Measurements from ENCODE around the gene UBA52.

The UBA52 gene

GRCh38 chr19:18551631-18552030, 20.0 kb upstream of the UBA52 start:
- no peak for DNase-seq (ENCODE audit: extremely low read depth in 1 of 2, low read depth in 1 of 2)

- peak; percentile 95 to 99 for DNase-seq (ENCODE audit: extremely low read depth in 1 of 2, low read depth in 1 of 2)
These were observed 14.1 kb upstream of the UBA52 start, which contains the start of gene KXD1 for GRCh38 chr19:18557411-18558201. KXD1 (plus strand) TSS chr19:18557870; CDS start chr19:18562057, 4,187 bp downstream.

DNA sequence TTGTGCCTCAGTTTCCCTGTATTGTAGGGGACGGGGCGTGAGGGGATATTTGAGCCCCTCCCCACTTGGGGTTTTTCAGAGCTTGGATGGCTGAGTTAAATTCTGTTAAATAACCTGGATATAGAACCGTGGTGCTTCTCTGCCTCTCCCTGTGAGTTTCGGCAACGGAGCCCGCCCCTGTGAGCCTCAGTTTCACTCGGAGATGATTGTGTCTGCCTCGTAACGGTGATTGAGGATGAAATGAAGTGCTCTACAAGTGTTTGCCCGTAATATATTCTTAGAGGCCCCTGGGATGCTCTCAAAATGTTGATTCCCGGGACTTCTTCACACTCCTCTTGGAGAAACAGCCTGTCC, 13.5 kb upstream of the UBA52 start:
- DNase-seq (ENCODE audit: extremely low read depth in 1 of 2, low read depth in 1 of 2): no peak

- DNase-seq (ENCODE audit: extremely low read depth in 1 of 2, low read depth in 1 of 2): no peak
These were observed 13.1 kb upstream of the UBA52 start for GRCh38 chr19:18558604-18559003.

DNA sequence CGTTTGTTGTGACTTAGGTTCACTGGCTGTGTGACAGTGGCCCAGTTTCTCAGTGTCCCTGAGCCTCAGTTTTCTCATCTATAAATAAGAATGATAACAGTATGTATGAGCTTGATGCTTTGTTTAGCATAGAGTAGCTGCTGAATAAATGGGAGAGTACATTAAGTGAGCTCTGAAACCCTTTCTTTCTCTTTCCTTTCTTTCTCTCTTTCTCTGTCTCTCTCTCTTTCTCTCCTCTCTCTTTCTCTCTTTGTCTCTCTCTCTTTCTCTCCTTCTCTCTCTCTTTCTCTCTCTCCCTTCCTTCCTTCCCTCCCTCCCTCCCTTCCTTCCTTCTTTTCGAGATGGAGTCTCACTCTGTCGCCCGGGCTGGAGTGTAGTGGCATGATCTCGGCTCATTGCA, 12.0 kb upstream of the UBA52 start:
- DNase-seq (ENCODE audit: extremely low read depth in 1 of 2, low read depth in 1 of 2): no peak

- DNase-seq (ENCODE audit: extremely low read depth in 1 of 2, low read depth in 1 of 2): no peak
These were observed 9.6 kb upstream of the UBA52 start for GRCh38 chr19:18562086-18562485.

GRCh38 chr19:18566953-18567352, 4.7 kb upstream of the UBA52 start:
- DNase-seq (ENCODE audit: extremely low read depth in 1 of 2, low read depth in 1 of 2): no peak

DNA sequence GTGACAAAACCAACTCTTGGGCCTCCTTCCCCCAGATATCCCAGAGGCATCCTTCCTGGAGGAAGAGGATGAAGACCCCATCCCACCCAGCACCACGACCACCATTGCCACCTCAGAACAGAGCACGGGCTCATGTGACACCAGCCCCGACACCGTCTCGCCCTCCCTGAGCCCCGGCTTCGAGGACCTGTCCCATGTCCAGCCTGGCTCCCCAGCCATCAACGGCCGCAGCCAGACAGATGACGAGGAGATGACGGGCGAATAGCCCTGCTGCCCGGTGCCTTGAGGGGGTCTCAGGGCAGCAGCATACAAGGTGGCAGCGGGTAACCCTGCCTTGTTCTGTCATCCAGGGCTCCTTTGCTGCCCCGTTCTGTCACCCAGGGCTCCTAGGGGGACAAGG, 3.3 kb upstream of the UBA52 start:
- no peak for DNase-seq (ENCODE audit: extremely low read depth in 1 of 2, low read depth in 1 of 2)

DNA sequence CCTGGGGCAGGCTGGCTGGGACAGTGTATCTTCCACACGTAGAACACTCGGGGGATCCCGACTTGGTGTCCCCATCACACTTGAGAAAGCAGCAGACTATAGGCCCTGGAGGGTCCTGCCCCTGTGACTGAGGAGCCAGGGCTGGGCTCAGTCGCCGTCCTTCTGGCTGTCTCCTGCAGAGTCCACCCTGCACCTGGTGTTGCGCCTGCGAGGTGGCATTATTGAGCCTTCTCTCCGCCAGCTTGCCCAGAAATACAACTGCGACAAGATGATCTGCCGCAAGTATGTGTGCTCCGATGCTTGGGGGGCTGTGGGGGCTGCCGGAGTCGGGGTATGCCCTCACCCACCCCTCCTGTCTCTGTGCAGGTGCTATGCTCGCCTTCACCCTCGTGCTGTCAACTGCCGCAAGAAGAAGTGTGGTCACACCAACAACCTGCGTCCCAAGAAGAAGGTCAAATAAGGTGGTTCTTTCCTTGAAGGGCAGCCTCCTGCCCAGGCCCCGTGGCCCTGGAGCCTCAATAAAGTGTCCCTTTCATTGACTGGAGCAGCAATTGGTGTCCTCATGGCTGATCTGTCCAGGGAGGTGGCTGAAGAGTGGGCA, 3.1 kb downstream of the UBA52 start:
- no peak for DNase-seq (ENCODE audit: extremely low read depth in 1 of 2, low read depth in 1 of 2)

- no peak for DNase-seq (ENCODE audit: extremely low read depth in 1 of 2, low read depth in 1 of 2)
These were observed 4.7 kb downstream of the UBA52 start for GRCh38 chr19:18576383-18576782.

DNA sequence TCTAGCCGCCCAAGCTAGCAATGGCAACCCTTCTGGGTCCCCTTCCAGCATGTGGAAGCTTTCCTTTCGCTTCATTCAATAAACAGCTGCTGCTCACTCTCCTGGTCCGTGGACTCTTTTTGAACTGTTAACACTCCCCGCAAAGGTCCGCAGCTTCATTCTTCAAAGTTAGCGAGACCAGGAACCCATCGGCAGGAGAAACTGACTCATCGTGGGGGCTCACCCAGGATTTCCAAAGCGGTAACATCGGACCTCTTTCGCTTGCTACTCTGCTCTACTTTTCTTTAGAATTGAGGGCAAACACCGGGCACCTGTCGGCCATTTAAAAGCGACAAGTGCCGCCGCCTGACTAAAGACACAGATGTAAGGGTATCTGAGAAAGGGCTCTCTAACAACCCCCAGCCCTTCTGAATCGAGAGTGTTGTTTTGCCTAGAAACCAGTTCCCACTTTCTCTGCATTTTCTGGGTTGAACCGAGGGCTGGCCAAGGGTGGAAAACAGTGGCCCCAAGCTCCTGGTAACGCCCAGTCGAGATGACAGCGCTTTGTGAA, 5.8 kb downstream of the UBA52 start:
- no peak for DNase-seq (ENCODE audit: extremely low read depth in 1 of 2, low read depth in 1 of 2)

- DNase-seq (ENCODE audit: extremely low read depth in 1 of 2, low read depth in 1 of 2): no peak
These were observed 8.7 kb downstream of the UBA52 start for GRCh38 chr19:18580311-18580710.

- DNase-seq (ENCODE audit: extremely low read depth in 1 of 2, low read depth in 1 of 2): no peak
These were observed 14.6 kb downstream of the UBA52 start for GRCh38 chr19:18586306-18586705.

GRCh38 chr19:18587561-18587960, 15.9 kb downstream of the UBA52 start:
- no peak for DNase-seq (ENCODE audit: extremely low read depth in 1 of 2, low read depth in 1 of 2)

DNA sequence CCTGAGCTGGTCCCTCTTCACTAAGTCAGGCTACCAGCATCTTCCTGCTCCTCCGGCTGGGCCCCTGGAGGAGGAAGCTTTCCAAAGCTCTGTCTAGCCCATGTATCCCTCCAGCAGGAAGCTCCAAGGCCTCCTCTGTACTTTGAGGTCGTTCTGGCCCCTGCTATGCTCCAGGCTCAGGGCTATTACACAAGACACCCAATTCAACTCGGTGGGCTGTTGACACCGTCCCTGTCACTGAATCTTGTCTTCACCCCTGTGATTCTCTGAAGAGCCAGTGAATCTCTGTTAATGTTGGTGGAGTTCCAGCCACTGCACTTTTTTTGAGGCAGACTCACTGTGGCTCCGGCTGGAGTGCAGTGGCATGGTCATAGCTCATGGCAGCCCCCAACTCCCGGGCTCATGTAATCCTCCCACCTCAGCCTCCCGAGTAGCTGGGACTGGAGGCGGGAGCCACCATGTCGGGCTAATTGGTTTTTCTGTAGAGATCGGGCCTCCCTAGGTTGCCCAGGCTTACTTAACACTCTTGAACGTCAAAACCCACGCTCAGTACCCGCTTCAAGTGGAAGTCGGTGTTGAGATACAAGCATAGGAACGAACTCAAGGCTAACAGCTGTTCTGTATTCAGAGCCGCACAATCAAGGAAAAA, 16.4 kb downstream of the UBA52 start:
- DNase-seq (ENCODE audit: extremely low read depth in 1 of 2, low read depth in 1 of 2): no peak

- DNase-seq (ENCODE audit: extremely low read depth in 1 of 2, low read depth in 1 of 2): peak; percentile 76 to 79
These were observed 17.1 kb downstream of the UBA52 start, which contains the start of gene REX1BD for GRCh38 chr19:18588611-18589379. REX1BD (plus strand) TSS chr19:18588798; CDS start chr19:18588802, 4 bp downstream.

DNA sequence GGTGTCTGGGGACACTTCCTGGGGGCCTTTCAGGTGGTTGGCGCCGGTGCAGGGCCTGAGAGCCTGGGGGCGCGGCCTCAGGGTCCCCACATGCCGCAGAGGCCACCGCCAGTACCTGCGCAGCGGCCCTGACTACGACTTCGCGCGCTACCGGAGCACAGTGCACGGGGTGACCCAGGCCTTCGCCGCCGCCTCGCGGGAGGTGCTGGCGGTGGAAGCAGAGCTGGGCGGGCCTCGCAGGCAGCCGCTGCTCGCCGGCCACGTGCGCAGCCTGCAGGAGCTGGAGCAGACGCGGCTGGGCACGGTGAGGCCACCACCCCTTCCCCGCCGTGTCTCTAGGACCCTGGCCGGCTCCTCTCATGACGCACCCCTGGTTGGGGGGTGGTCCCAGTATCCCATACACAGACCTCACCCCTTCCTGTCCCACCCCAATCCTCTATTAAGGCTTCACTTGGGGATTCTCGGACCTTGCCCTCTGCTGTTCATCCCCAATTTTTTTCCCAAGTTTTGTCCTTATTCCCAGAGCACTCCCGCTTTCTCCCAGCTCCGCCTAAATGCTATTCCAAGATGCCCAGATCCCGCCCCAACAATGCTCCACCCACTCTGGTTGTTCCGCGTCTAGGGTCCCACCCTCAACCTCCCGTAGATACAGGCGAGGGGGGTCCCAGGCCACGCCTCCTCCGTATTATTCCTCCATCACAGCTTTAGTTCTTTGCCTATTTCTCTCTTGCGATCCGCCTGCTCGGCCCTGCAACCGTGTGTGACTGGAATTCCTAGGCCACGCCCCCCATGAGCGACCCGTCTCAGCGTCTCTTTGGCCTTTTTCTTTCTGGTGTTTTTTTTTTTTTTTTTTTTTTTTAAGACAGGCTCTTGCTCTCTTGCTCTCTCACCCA, 18.0 kb downstream of the UBA52 start:
- peak; percentile 40 to 53 for DNase-seq (ENCODE audit: extremely low read depth in 1 of 2, low read depth in 1 of 2)

- DNase-seq (ENCODE audit: extremely low read depth in 1 of 2, low read depth in 1 of 2): no peak
These were observed 18.9 kb downstream of the UBA52 start for GRCh38 chr19:18590273-18591272.
